IMR-90 (cell line): ENCODE measurements around the gene TRA2B. TPM values are rescaled to one million over a fixed set of nuclear protein-coding genes. Genes with fewer than 3 reads are reported as not detected.

ENCODE experiments used
- ATAC-seq: fragments of 200-7000 bp; cut with Tn5 transposase; 2 replicates; pipeline ENCODE4 v1.9.1; 2020; ENCODE audit warnings: low read depth, mild to moderate bottlenecking, moderate library complexity
- BruUV-seq: library from RNA; stranded (reverse); fragments of 400-500 nt; replicated peaks from 2 replicates; lab custom pipeline; 2021; lab: Mats Ljungman, UMichigan
- CTCF ChIA-PET: fragments of 300-600 bp; formaldehyde crosslinking; extraction: SDS; loops from one replicate; lab custom pipeline; 2021; ENCODE audit warnings: antibody characterized with exemption; lab: Yijun Ruan, JAX
- POLR2A ChIA-PET: fragments of 300-600 bp; sonication (Branson Sonifier 250); formaldehyde crosslinking; loops from one replicate; lab custom pipeline; 2022; ENCODE audit warnings: antibody characterized with exemption; ENCODE audit not compliant: unreplicated experiment; lab: Charles Lee
- DNase-seq: peaks from one replicate; pipeline ENCODE4 v3.0.0; 2013
- H2AFZ ChIP-seq: replicated peaks from 2 replicates; pipeline ENCODE3; 2013; ENCODE audit warnings: low read length, mild to moderate bottlenecking; ENCODE audit not compliant: poor library complexity
- H2AK5ac ChIP-seq: 2 replicates; pipeline ENCODE4 v1.6.1; 2013; ENCODE audit warnings: low read depth, low read length, inconsistent platforms
- H2AK9ac ChIP-seq: replicated peaks from 2 replicates; pipeline ENCODE3; 2013; ENCODE audit warnings: mild to moderate bottlenecking, low read depth, low read length, moderate library complexity; ENCODE audit not compliant: poor library complexity
- H2BK120ac ChIP-seq: 2 replicates; pipeline ENCODE4 v1.6.1; 2013; ENCODE audit warnings: low read depth, low read length, inconsistent platforms
- H2BK15ac ChIP-seq: 3 replicates; pipeline ENCODE4 v1.6.1; 2013; ENCODE audit warnings: low read depth, low read length, inconsistent platforms
- H2BK20ac ChIP-seq: 2 replicates; pipeline ENCODE4 v1.6.1; 2013; ENCODE audit warnings: low read depth, mild to moderate bottlenecking, inconsistent platforms, low read length, moderate library complexity
- H2BK5ac ChIP-seq: 2 replicates; pipeline ENCODE4 v1.6.1; 2013; ENCODE audit warnings: mild to moderate bottlenecking, low read depth, low read length, inconsistent platforms; ENCODE audit not compliant: poor library complexity, severe bottlenecking
- H3K14ac ChIP-seq: replicated peaks from 2 replicates; pipeline ENCODE4 v1.6.1; 2013; ENCODE audit warnings: low read depth, low read length, inconsistent platforms
- H3K18ac ChIP-seq: 2 replicates; pipeline ENCODE4 v1.6.1; 2013; ENCODE audit warnings: low read depth, low read length, control low read depth
- H3K23ac ChIP-seq: 2 replicates; pipeline ENCODE4 v1.6.1; 2013; ENCODE audit warnings: low read depth, low read length, inconsistent platforms
- H3K27ac ChIP-seq: 2 replicates; pipeline ENCODE4 v1.5.1; 2013; ENCODE audit warnings: mild to moderate bottlenecking, control low read depth, low read length; ENCODE audit not compliant: insufficient read depth
- H3K27me3 ChIP-seq: 2 replicates; pipeline ENCODE4 v1.6.1; 2013; ENCODE audit warnings: low read length; ENCODE audit not compliant: control insufficient read depth, insufficient read depth
- H3K36me3 ChIP-seq: 2 replicates; pipeline ENCODE4 v1.6.1; 2013; ENCODE audit warnings: low read length, mixed read lengths; ENCODE audit not compliant: control insufficient read depth, insufficient read depth
- H3K4ac ChIP-seq: 2 replicates; pipeline ENCODE4 v1.6.1; 2013; ENCODE audit warnings: low read depth, low read length, inconsistent platforms
- H3K4me1 ChIP-seq: 2 replicates; pipeline ENCODE4 v1.6.1; 2013; ENCODE audit warnings: low read length, mixed read lengths; ENCODE audit not compliant: control insufficient read depth, insufficient read depth
- H3K4me2 ChIP-seq: 2 replicates; pipeline ENCODE4 v1.6.1; 2013; ENCODE audit warnings: low read depth, mild to moderate bottlenecking, control low read depth, low read length, moderate library complexity
- H3K4me3 ChIP-seq: 2 replicates; pipeline ENCODE4 v1.5.1; 2013; ENCODE audit warnings: low read depth, mild to moderate bottlenecking, control low read depth, low read length, moderate library complexity; ENCODE audit not compliant: insufficient read depth
- H3K56ac ChIP-seq: 2 replicates; pipeline ENCODE4 v1.6.1; 2013; ENCODE audit warnings: low read length, inconsistent platforms; ENCODE audit not compliant: insufficient read depth; ENCODE audit errors: extremely low read depth
- H3K79me1 ChIP-seq, 2 experiments: 2 replicates each; pipeline ENCODE4 v1.6.1; 2013; ENCODE audit warnings: low read length in 2 of 2, inconsistent platforms in 1 of 2, low read depth in 1 of 2
- H3K9ac ChIP-seq: 2 replicates; pipeline ENCODE4 v1.6.1; 2013; ENCODE audit warnings: low read depth, low read length, control low read depth
- H3K9me1 ChIP-seq: 2 replicates; pipeline ENCODE4 v1.6.1; 2013; ENCODE audit warnings: low read length, inconsistent platforms; ENCODE audit not compliant: insufficient read depth
- H3K9me3 ChIP-seq: 2 replicates; pipeline ENCODE4 v1.6.1; 2013; ENCODE audit warnings: low read length; ENCODE audit not compliant: control insufficient read depth, insufficient read depth
- H4K20me1 ChIP-seq: 2 replicates; pipeline ENCODE4 v1.6.1; 2013; ENCODE audit warnings: low read length, inconsistent platforms; ENCODE audit not compliant: insufficient read depth
- H4K5ac ChIP-seq: 2 replicates; pipeline ENCODE4 v1.6.1; 2013; ENCODE audit warnings: mild to moderate bottlenecking, low read depth, low read length, control low read depth
- H4K8ac ChIP-seq, 2 experiments: 2 replicates each; pipeline ENCODE4 v1.6.1; 2013; ENCODE audit warnings: low read depth in 2 of 2, low read length in 2 of 2, control low read depth in 1 of 2, inconsistent platforms in 1 of 2
- H4K91ac ChIP-seq: 2 replicates; pipeline ENCODE4 v1.6.1; 2013; ENCODE audit warnings: low read depth, low read length, inconsistent platforms; ENCODE audit not compliant: insufficient read depth
- CEBPB ChIP-seq: IDR thresholded peaks from 2 replicates; pipeline ENCODE4 v1.6.1; 2012; ENCODE audit warnings: low read depth, low read length, improper control_type of control experiment
- WGBS, 2 experiments: methylation state at CpG; one replicate each; pipeline versions ENCODE4 v1.1.5 to v1.1.7; 2013; ENCODE audit warnings: missing lambda C conversion rate in 2 of 2; ENCODE audit not compliant: insufficient read length in 1 of 2; ENCODE audit errors: extremely low coverage in 2 of 2; 5-methylcytosine and 5-hydroxymethylcytosine counted together
- dilution Hi-C: fragments of 300-500 bp; cut with HindIII; formaldehyde crosslinking; loops from one replicate; pipeline ENCODE4 v1.14.3; 2018; ENCODE audit warnings: low sequenced_read_pairs; ENCODE audit not compliant: unreplicated experiment
- in situ Hi-C: fragments of 300-500 bp; cut with MboI; formaldehyde crosslinking; loops from 3 replicates; pipeline ENCODE4 v1.14.3; 2019; ENCODE audit warnings: low sequenced_read_pairs, inconsistent platforms, mixed read lengths
- intact Hi-C: fragments of 100-400 bp; cut with micrococcal nuclease; formaldehyde crosslinking; loops from 2 replicates; pipeline ENCODE4 v1.10.0; 2022
- polyA plus RNA-seq, 3 experiments: library from polyadenylated mRNA; depleted of rRNA; stranded (reverse); fragments of >200 nt; gene quantifications; 2 replicates each; pipeline ENCODE4 v1.2.3, GENCODE V29; 2012; ENCODE audit warnings: low replicate concordance in 1 of 3
- total RNA-seq: library from RNA; depleted of rRNA; stranded (reverse); fragments of >200 nt; gene quantifications from 2 replicates; pipeline ENCODE4 v1.2.3, GENCODE V29; 2012
- TF ChIP-seq, protein P1 (sequence below): fragments of 150-350 bp; IDR thresholded peaks from 2 replicates; pipeline ENCODE4 v1.6.1; 2016; ENCODE audit warnings: low read depth, mild to moderate bottlenecking, low read length, moderate library complexity, borderline replicate concordance

The TRA2B gene
- total and polyA plus RNA-seq, 2 of the 4 experiments (the other 2 are of a cell fraction), result 127 to 208 TPM

- ChIA-PET POLR2A (no interaction called here), CTCF (no interaction called here)
- Histone ChIP-seq H4K91ac (no peak overlapping the region), H2AFZ (no peak overlapping the region), H3K9me1 (no peaks in the 10 kb centered on the region), H3K23ac (no peak overlapping the region), H3K18ac (no peak overlapping the region), H2BK15ac (no peak overlapping the region), H2AK9ac (no peak overlapping the region), H3K9me3 (no peaks in the 10 kb centered on the region), H3K27me3 (no peaks in the 10 kb centered on the region), H3K4me3 (no peak overlapping the region), H3K4ac (no peak overlapping the region), H4K20me1 (peaks cover 31% of the 10 kb centered on the region), H3K9ac (no peak overlapping the region), H3K14ac (no peak overlapping the region), H2BK120ac (no peak overlapping the region), H3K27ac (no peak overlapping the region), H2BK20ac (no peak overlapping the region), H3K4me2 (no peak overlapping the region), H4K5ac (no peak overlapping the region), H3K36me3 (no peaks in the 10 kb centered on the region), H2BK5ac (no peak overlapping the region), H2AK5ac (no peak overlapping the region), H3K79me1 (peaks cover 0 to 5% of the 10 kb centered on the region in 2 experiments; a peak in 1 of 4 replicates), H3K4me1 (no peaks in the 10 kb centered on the region), H4K8ac (no peak overlapping the region), H3K56ac (no peak overlapping the region)
- in situ Hi-C loops, result no loop called here
- WGBS, 2 experiments, result 80% methylated on average over 1 of the region's 3 CpGs; no CpG with 5 or more reads in 1 of the 2 experiments
- ATAC-seq, result no peak
- intact Hi-C loops, result no loop called here
- TF ChIP-seq, protein P1, sequence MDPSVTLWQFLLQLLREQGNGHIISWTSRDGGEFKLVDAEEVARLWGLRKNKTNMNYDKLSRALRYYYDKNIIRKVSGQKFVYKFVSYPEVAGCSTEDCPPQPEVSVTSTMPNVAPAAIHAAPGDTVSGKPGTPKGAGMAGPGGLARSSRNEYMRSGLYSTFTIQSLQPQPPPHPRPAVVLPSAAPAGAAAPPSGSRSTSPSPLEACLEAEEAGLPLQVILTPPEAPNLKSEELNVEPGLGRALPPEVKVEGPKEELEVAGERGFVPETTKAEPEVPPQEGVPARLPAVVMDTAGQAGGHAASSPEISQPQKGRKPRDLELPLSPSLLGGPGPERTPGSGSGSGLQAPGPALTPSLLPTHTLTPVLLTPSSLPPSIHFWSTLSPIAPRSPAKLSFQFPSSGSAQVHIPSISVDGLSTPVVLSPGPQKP, result no peak
- TF ChIP-seq CEBPB, result peak; percentile 71
- dilution Hi-C loops, result no loop called here
- BruUV-seq, result no TSS peak
- DNase-seq, result no peak
Measured at GRCh38 chr3:185939721-185940120, 1.9 kb upstream of the TRA2B start.
